Natural killer cell treated with Interleukin-12 subunit alpha and Interleukin-12 subunit beta and Interleukin-15 and Interleukin-18, amount 100 ng/mL, for 72 hours (primary cell): ENCODE measurements around the gene ZNF770. TPM values are rescaled to one million over a fixed set of nuclear protein-coding genes. Genes with fewer than 3 reads are reported as not detected.
"Not testable (repeated sequence)": the region's sequence is repeated elsewhere in the genome, so short reads cannot be mapped to it uniquely, and the experiment has no call there.

ENCODE experiments used
- ATAC-seq, 2 donors: fragments of 150-1000 bp; cut with Tn5 transposase in 1 of 2; sonication (Bioruptor Pico), chemical (Tn5 transposase) in 1 of 2; 2 replicates each; pipeline ENCODE4 v1.10.0; 2021
- DNase-seq: peaks from one replicate; pipeline ENCODE4 v3.0.0; 2022; ENCODE audit warnings: low spot score
- H3K27ac Mint-ChIP-seq, 2 donors: 1 replicate in 1 of 2; 2 replicates in 1 of 2; pipeline ENCODE4 v1.8.0; 2022; ENCODE audit warnings: mixed read lengths in 2 of 2, mild to moderate bottlenecking in 1 of 2, moderate library complexity in 1 of 2
- H3K27me3 Mint-ChIP-seq, 2 donors: 1 replicate in 1 of 2; 2 replicates in 1 of 2; pipeline ENCODE4 v1.8.0; 2022; ENCODE audit warnings: mixed read lengths in 2 of 2
- H3K36me3 Mint-ChIP-seq: one replicate; pipeline ENCODE4 v1.8.0; 2022; ENCODE audit warnings: mixed read lengths
- H3K4me1 Mint-ChIP-seq, 2 donors: 1 replicate in 1 of 2; 2 replicates in 1 of 2; pipeline ENCODE4 v1.8.0; 2022; ENCODE audit warnings: low read depth in 2 of 2, mixed read lengths in 2 of 2, mild to moderate bottlenecking in 1 of 2
- H3K4me3 Mint-ChIP-seq: one replicate; pipeline ENCODE4 v1.8.0; 2022; ENCODE audit warnings: mixed read lengths
- H3K9me3 Mint-ChIP-seq: 2 replicates; pipeline ENCODE4 v1.8.0; 2022; ENCODE audit warnings: mixed read lengths
- total RNA-seq, 2 donors: library from RNA; stranded (reverse); gene quantifications; one replicate each; pipeline ENCODE4 v1.2.3, GENCODE V29; 2022

Gene ZNF770
- total RNA-seq, 2 donors from 2014 or later, result 25.5 to 45.6 TPM

- H3K9me3 Mint-ChIP-seq, result no peaks in the 10 kb centered on the region
- H3K36me3 Mint-ChIP-seq, result peaks cover 19% of the 10 kb centered on the region
- DNase-seq, result no peak
- ATAC-seq, result no peak
- no peak overlapping the region for H3K27ac Mint-ChIP-seq
- no peaks in the 10 kb centered on the region for H3K27me3 Mint-ChIP-seq
- no peaks in the 10 kb centered on the region for H3K4me1 Mint-ChIP-seq
- no peak overlapping the region for H3K4me3 Mint-ChIP-seq
Observed at GRCh38 chr15:34953851-34954250, 34.2 kb downstream of the ZNF770 start.

- Mint-ChIP-seq H3K9me3 (no peaks in the 10 kb centered on the region), H3K4me1 (no peaks in the 10 kb centered on the region), H3K27me3 (no peaks in the 10 kb centered on the region), H3K36me3 (peaks cover 23% of the 10 kb centered on the region), H3K27ac (no peak overlapping the region), H3K4me3 (no peak overlapping the region)
- no peak for DNase-seq
- ATAC-seq, result no peak
Observed at GRCh38 chr15:34952481-34952880, 35.6 kb downstream of the ZNF770 start.

GRCh38 chr15:34951993-34952392 lies 36.1 kb downstream of the ZNF770 start:
- ATAC-seq (no peak), DNase-seq (no peak)
- Mint-ChIP-seq H3K27ac (no peak overlapping the region), H3K27me3 (no peaks in the 10 kb centered on the region), H3K4me3 (no peak overlapping the region), H3K9me3 (no peaks in the 10 kb centered on the region), H3K4me1 (no peaks in the 10 kb centered on the region), H3K36me3 (peaks cover 24% of the 10 kb centered on the region)

- H3K4me3 Mint-ChIP-seq, result no peak overlapping the region
- ATAC-seq (no peak), DNase-seq (no peak)
- no peaks in the 10 kb centered on the region for H3K27me3 Mint-ChIP-seq
- no peaks in the 10 kb centered on the region for H3K9me3 Mint-ChIP-seq
- H3K4me1 Mint-ChIP-seq, result no peaks in the 10 kb centered on the region
- H3K36me3 Mint-ChIP-seq, result peaks cover 10% of the 10 kb centered on the region
- H3K27ac Mint-ChIP-seq, result no peak overlapping the region
Observed at GRCh38 chr15:34944936-34945335, 43.2 kb downstream of the ZNF770 start.

GRCh38 chr15:34943711-34944110 lies 44.4 kb downstream of the ZNF770 start:
- no peak overlapping the region for H3K27ac Mint-ChIP-seq
- no peak for DNase-seq
- no peaks in the 10 kb centered on the region for H3K27me3 Mint-ChIP-seq
- H3K4me3 Mint-ChIP-seq, result no peak overlapping the region
- H3K9me3 Mint-ChIP-seq, result no peaks in the 10 kb centered on the region
- no peaks in the 10 kb centered on the region for H3K4me1 Mint-ChIP-seq
- H3K36me3 Mint-ChIP-seq, result peaks cover 14% of the 10 kb centered on the region
- no peak for ATAC-seq

- H3K36me3 Mint-ChIP-seq, result peaks cover 14% of the 10 kb centered on the region
- not testable (repeated sequence) for H3K4me3 Mint-ChIP-seq, H3K27ac Mint-ChIP-seq, H3K9me3 Mint-ChIP-seq, ATAC-seq, DNase-seq, H3K4me1 Mint-ChIP-seq, H3K27me3 Mint-ChIP-seq
Observed at GRCh38 chr15:34943264-34943663, 44.8 kb downstream of the ZNF770 start.

GRCh38 chr15:34942363-34942762 lies 45.7 kb downstream of the ZNF770 start:
- no peak overlapping the region for H3K27ac Mint-ChIP-seq
- ATAC-seq, result no peak

GRCh38 chr15:34941831-34942230 lies 46.3 kb downstream of the ZNF770 start:
- Mint-ChIP-seq H3K27ac (no peak overlapping the region), H3K4me3 (no peak overlapping the region), H3K27me3 (no peaks in the 10 kb centered on the region), H3K4me1 (no peaks in the 10 kb centered on the region), H3K36me3 (peaks cover 9% of the 10 kb centered on the region), H3K9me3 (no peaks in the 10 kb centered on the region)
- ATAC-seq (no peak), DNase-seq (no peak)

More at GRCh38 chr15:34942363-34942762, 45.7 kb downstream of the ZNF770 start:
- H3K4me3 Mint-ChIP-seq, result no peak overlapping the region
- no peaks in the 10 kb centered on the region for H3K4me1 Mint-ChIP-seq
- no peaks in the 10 kb centered on the region for H3K27me3 Mint-ChIP-seq
- peaks cover 9% of the 10 kb centered on the region for H3K36me3 Mint-ChIP-seq
- no peak for DNase-seq
- no peaks in the 10 kb centered on the region for H3K9me3 Mint-ChIP-seq

- Mint-ChIP-seq H3K27me3 (no peaks in the 10 kb centered on the region), H3K9me3 (no peaks in the 10 kb centered on the region), H3K27ac (no peak overlapping the region), H3K4me3 (no peak overlapping the region), H3K4me1 (no peaks in the 10 kb centered on the region), H3K36me3 (peaks cover 9% of the 10 kb centered on the region)
- DNase-seq (no peak), ATAC-seq (no peak)
Observed at GRCh38 chr15:34941185-34941698, 46.8 kb downstream of the ZNF770 start.

GRCh38 chr15:34933432-34933975 lies 54.6 kb downstream of the ZNF770 start:
- H3K4me1 Mint-ChIP-seq, result no peaks in the 10 kb centered on the region
- peaks cover 19% of the 10 kb centered on the region for H3K36me3 Mint-ChIP-seq
- H3K9me3 Mint-ChIP-seq, result no peaks in the 10 kb centered on the region
- H3K27me3 Mint-ChIP-seq, result no peaks in the 10 kb centered on the region
- ATAC-seq (no peak), DNase-seq (no peak)
- no peak overlapping the region for H3K27ac Mint-ChIP-seq
- no peak overlapping the region for H3K4me3 Mint-ChIP-seq

GRCh38 chr15:34928349-34928748 lies 59.7 kb downstream of the ZNF770 start:
- not testable (repeated sequence) for H3K4me3 Mint-ChIP-seq, H3K27ac Mint-ChIP-seq, ATAC-seq, H3K9me3 Mint-ChIP-seq, H3K27me3 Mint-ChIP-seq, H3K4me1 Mint-ChIP-seq, DNase-seq
- peaks cover 17% of the 10 kb centered on the region for H3K36me3 Mint-ChIP-seq

Other genes starting within 250 kb of the ZNF770 start
- gene GJD2, start 233.3 kb downstream of the ZNF770 start, total RNA-seq, result not detected
- not detected for gene ACTC1, start 192.7 kb downstream of the ZNF770 start, total RNA-seq
- gene AQR, start 18.5 kb downstream of the ZNF770 start, total RNA-seq, result 10 to 100 TPM; 43.7 to 44.5 TPM
- gene NANOGP8, start 97.0 kb upstream of the ZNF770 start, total RNA-seq, result not detected